ENCODE results near the gene CXCL14. TPM values are rescaled to one million over a fixed set of nuclear protein-coding genes. Genes with fewer than 3 reads are reported as not detected.
A peak's percentile ranks its signal among the peaks of the same experiment; 100 is the strongest.
"Not testable (repeated sequence)": the region's sequence is repeated elsewhere in the genome, so short reads cannot be mapped to it uniquely, and the experiment has no call there.

CXCL14 gene
- total and polyA plus RNA-seq, 8 donors, result 0.93 to 19.6 (median 4.8) TPM

DNA sequence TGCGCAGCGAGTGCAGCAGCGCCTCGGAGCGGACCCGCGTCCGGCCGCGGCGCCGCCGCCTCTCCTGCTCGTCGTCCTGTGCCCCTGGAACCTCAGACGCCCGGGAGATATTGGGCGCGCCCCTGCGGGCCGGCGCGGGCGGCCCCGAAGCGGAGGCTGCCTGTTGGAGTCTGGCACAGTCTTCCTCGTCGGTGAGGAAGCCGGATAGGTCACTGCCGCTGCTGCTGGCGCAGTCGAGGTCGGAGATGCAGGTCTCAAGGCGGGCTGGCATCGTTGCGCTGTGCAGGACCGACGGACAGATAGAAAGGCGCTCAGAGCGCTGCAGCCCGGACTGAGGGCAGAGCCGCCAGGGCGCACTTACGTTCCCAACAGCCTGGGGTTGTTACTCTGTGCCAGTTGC is 43.4 kb downstream of the CXCL14 start:
- intact Hi-C loops (cut with DNase I), result no loop called here
- Histone ChIP-seq H3K36me3 (no peaks in the 10 kb centered on the region), H3K4me3 (peak overlapping the region in 1 of 4 donors; percentile 5), H3K27me3 (peaks cover 0 to 39% (median 0%) of the 10 kb centered on the region in 4 donors), H3K9me3 (no peaks in the 10 kb centered on the region), H3K27ac (no peak overlapping the region), H3K4me1 (no peaks in the 10 kb centered on the region)
- TF ChIP-seq, protein P1, sequence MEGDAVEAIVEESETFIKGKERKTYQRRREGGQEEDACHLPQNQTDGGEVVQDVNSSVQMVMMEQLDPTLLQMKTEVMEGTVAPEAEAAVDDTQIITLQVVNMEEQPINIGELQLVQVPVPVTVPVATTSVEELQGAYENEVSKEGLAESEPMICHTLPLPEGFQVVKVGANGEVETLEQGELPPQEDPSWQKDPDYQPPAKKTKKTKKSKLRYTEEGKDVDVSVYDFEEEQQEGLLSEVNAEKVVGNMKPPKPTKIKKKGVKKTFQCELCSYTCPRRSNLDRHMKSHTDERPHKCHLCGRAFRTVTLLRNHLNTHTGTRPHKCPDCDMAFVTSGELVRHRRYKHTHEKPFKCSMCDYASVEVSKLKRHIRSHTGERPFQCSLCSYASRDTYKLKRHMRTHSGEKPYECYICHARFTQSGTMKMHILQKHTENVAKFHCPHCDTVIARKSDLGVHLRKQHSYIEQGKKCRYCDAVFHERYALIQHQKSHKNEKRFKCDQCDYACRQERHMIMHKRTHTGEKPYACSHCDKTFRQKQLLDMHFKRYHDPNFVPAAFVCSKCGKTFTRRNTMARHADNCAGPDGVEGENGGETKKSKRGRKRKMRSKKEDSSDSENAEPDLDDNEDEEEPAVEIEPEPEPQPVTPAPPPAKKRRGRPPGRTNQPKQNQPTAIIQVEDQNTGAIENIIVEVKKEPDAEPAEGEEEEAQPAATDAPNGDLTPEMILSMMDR (IDR thresholded peaks at IDR 0.05), result no peak
- WGBS, 2 donors, result 1% methylated on average over 43 to 44 of the region's 44 CpGs
- no peak for DNase-seq
- no peak for FAIRE-seq
- ATAC-seq, result no peak

DNA sequence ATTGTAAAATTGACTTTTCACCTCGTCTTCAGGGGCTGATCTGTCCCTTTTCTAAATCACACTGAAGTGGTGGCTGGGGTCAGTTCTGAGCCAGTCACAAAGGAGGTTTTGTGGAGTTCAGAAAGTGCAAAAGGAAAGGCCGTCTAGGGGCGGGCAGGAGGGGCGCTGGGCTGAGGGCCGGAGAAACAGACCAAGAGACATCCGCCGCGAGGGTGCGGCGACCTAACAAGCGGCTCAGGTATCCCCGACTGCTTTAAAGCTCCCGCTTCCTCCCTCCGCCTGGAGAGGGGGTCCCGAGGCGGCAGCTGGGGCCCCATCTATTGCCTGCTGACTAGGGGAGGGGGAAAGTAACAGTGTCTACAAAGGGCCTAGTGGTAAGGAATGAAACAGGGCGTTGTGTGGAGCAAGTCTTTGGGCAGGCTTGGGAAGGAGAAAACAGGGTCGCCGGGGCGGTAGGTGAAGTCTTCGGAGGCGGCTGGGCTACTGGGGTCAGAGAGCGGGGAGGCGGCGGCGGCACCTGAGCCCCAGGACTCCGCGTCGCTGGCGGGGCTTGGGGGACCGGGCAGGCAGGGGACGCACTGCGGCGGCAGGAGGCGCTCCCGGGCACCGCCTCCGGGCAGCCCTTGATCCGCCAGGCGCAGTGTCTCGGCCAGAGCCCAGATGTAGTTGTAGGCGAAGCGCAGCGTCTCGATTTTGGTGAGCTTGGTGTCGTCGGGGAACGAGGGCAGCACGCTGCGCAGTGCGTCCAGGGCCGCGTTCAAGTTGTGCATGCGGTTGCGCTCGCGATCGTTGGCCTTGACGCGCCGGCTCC is 44.0 kb downstream of the CXCL14 start:
- ATAC-seq (no peak), DNase-seq (no peak), FAIRE-seq (no peak)
- Histone ChIP-seq H3K4me3 (no peak overlapping the region), H3K36me3 (no peaks in the 10 kb centered on the region), H3K27me3 (peaks cover 0 to 39% (median 0%) of the 10 kb centered on the region in 4 donors), H3K4me1 (no peaks in the 10 kb centered on the region), H3K27ac (no peak overlapping the region), H3K9me3 (no peaks in the 10 kb centered on the region)
- WGBS, 2 donors, result 2 to 4% methylated on average over 55 to 61 of the region's 61 CpGs
- intact Hi-C loops (cut with DNase I), result no loop called here
- TF ChIP-seq, protein P1 (IDR thresholded peaks at IDR 0.05), result no peak

DNA sequence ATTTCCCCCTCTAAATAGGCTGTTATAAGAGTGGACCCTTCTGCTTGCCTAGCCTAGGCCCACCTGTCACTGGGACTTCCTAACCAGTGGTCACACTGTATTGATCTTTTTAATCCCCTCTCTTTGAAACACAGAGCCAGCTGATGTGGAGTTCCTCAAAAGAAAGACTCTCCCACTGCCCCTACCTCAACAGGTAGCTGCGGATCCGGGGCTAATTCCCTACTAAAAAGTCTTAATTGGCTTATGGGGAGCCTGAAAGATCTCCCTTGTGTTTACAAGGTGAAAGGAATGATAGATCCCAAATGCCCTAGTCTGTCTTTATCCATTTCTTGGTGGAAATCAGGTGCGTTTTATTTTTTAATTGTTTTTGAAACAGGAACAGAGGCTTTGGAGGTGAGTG is 45.0 kb downstream of the CXCL14 start:
- intact Hi-C loops (cut with DNase I), result no loop called here
- FAIRE-seq, result no peak
- TF ChIP-seq, protein P1 (IDR thresholded peaks at IDR 0.05), result no peak
- H3K4me3 ChIP-seq, result no peak overlapping the region
- H3K27me3 ChIP-seq, result peaks cover 0 to 39% (median 0%) of the 10 kb centered on the region in 4 donors
- ATAC-seq, result no peak
- no peaks in the 10 kb centered on the region for H3K4me1 ChIP-seq
- no peaks in the 10 kb centered on the region for H3K36me3 ChIP-seq
- no peak for DNase-seq
- 13 to 29% methylated on average over 3 of the region's 3 CpGs for WGBS, 2 donors
- H3K9me3 ChIP-seq, result no peaks in the 10 kb centered on the region
- no peak overlapping the region for H3K27ac ChIP-seq

DNA sequence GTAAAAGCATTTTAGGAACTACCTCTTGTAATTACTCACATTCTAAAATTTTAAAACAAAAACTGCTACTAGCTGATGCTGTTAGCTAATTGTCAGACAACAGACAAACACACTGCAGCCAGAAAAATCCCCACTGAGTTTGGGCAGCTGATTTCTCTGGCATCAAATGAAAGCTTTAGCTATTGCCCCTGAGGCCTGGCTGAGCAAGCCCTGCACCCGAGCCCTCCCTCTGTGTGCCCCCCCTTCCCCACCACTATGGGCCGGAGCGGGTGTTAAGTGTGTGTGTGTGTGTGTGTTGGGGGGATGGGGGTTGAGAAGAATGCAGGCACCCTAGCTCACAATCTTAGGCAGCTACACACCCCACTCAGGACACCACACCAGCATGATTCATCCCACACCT is 45.5 kb downstream of the CXCL14 start:
- no peaks in the 10 kb centered on the region for H3K4me1 ChIP-seq
- TF ChIP-seq, protein P1 (IDR thresholded peaks at IDR 0.05), result no peak
- FAIRE-seq (no peak), DNase-seq (no peak), ATAC-seq (no peak)
- H3K27ac ChIP-seq, result no peak overlapping the region
- H3K36me3 ChIP-seq, result no peaks in the 10 kb centered on the region
- H3K9me3 ChIP-seq, result no peaks in the 10 kb centered on the region
- H3K27me3 ChIP-seq, result peaks cover 0 to 39% (median 0%) of the 10 kb centered on the region in 4 donors
- 29 to 39% methylated on average over 3 of the region's 3 CpGs for WGBS, 2 donors
- intact Hi-C loops (cut with DNase I), result no loop called here
- no peak overlapping the region for H3K4me3 ChIP-seq

DNA sequence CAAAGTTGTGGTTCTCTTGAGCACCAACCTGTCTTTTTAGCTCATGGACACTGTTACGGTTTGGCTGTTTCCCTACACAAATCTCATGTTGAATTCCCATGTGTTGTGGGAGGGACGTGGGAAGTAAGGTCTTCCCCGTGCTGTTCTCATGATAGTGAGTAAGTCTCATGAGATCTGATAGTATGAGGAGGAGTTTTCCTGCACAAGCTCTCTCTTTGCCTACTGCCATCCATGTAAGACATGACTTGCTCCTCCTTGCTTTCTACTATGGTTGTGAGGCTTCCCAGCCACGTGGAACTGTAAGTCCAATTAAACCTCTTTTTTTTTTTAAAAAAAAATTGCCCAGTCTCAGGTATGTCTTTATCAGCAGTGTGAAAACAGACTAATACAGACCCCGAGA is 49.2 kb downstream of the CXCL14 start:
- peaks cover 0 to 12% (median 0%) of the 10 kb centered on the region in 4 donors for H3K27me3 ChIP-seq
- DNase-seq; FAIRE-seq; H3K4me3 ChIP-seq; H3K4me1 ChIP-seq; H3K36me3 ChIP-seq; intact Hi-C loops (cut with DNase I); H3K9me3 ChIP-seq; H3K27ac ChIP-seq; ATAC-seq: not testable (repeated sequence)
- 50 to 58% methylated on average over 5 of the region's 5 CpGs for WGBS, 2 donors
